ENCODE results near the gene TMEM61.

Gene TMEM61

GRCh38 chr1:55033265-55033614 lies 52.8 kb downstream of the TMEM61 start:
- TF ChIP-seq POLR2AphosphoS5 (IDR thresholded peaks at IDR 0.05; ENCODE audit: borderline replicate concordance, low read depth, low read length), result no peak
- no peak for TF ChIP-seq EZH2 (IDR thresholded peaks at IDR 0.05)
- Histone ChIP-seq H3K27ac (no peak overlapping the region), H3K4me3 (no peak overlapping the region), H3K9me3 (ENCODE audit: low read depth, low read length) (no peaks in the 10 kb centered on the region), H3K9ac (ENCODE audit: insufficient read length) (no peak overlapping the region), H3K36me3 (ENCODE audit: insufficient read depth, low read length) (no peaks in the 10 kb centered on the region)
- no peak for DNase-seq (ENCODE audit: low read depth, low spot score)

DNA sequence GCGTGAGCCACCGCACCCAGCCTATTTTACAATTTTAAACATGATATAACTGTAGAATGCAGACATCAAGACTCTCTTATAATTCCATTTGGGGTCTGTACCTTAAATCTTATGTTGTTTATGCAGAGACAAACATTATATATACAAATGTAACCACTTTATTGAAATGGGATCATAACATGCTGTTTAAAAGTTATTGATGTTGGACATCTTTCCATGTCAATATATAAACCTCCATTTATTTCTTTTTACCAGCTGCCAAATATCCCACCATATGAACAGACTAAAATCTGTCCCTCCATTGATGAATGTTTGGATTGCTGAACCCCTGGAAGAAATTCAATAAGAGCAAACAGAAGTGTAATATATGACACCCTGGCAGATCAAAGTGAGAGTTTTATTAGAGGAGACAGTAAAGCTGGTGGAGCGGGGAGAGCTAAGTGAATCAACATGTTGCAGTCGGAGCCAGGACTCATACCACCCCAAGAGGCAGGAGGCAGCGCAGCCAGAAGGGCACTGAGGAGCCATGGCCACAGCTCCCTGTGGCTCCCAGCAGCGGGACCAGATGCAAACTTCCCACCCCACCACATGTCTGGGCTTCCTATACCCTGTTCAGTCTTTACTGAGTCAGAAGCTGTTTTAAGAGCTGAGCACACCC lies 54.2 kb downstream of the TMEM61 start:
- TF ChIP-seq POLR2AphosphoS5 (IDR thresholded peaks at IDR 0.05; ENCODE audit: borderline replicate concordance, low read depth, low read length) (no peak), FOXP2 (optimal IDR thresholded peaks at IDR 0.05; ENCODE audit: control extremely low read depth, extremely low read length, insufficient read depth) (no peak), EZH2 (IDR thresholded peaks at IDR 0.05) (no peak)
- Histone ChIP-seq H3K9me3 (ENCODE audit: low read depth, low read length) (no peaks in the 10 kb centered on the region), H3K9ac (ENCODE audit: insufficient read length) (no peak overlapping the region), H3K36me3 (ENCODE audit: insufficient read depth, low read length) (no peaks in the 10 kb centered on the region), H3K27ac (no peak overlapping the region), H3K4me3 (no peak overlapping the region)
- no peak for DNase-seq (ENCODE audit: low read depth, low spot score)

DNA sequence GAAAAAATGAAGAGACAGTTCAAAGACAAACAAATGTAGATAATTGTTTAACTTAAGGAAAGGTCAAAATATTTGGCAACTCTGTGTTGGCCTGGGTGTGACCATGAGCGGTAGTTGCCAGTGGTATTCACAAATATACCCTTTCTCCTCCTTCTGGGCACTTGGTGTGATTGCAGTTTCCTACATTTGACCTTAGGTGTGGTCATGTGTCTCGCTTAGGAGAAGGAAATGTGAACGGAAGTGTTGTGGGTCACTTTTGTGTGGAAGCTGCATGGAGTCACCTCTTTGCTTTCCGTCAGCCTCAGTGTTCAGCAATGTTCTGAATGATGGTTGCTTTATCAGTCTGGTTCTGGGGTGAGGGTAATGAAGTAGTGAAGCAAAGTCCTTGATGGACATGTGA lies 55.5 kb downstream of the TMEM61 start:
- Histone ChIP-seq H3K9ac (ENCODE audit: insufficient read length) (no peak overlapping the region), H3K9me3 (ENCODE audit: low read depth, low read length) (no peaks in the 10 kb centered on the region), H3K27ac (no peak overlapping the region), H3K4me3 (no peak overlapping the region), H3K36me3 (ENCODE audit: insufficient read depth, low read length) (no peaks in the 10 kb centered on the region)
- TF ChIP-seq FOXP2 (optimal IDR thresholded peaks at IDR 0.05; ENCODE audit: control extremely low read depth, extremely low read length, insufficient read depth) (no peak), EZH2 (IDR thresholded peaks at IDR 0.05) (no peak), POLR2AphosphoS5 (IDR thresholded peaks at IDR 0.05; ENCODE audit: borderline replicate concordance, low read depth, low read length) (no peak)
- no peak for DNase-seq (ENCODE audit: low read depth, low spot score)

DNA sequence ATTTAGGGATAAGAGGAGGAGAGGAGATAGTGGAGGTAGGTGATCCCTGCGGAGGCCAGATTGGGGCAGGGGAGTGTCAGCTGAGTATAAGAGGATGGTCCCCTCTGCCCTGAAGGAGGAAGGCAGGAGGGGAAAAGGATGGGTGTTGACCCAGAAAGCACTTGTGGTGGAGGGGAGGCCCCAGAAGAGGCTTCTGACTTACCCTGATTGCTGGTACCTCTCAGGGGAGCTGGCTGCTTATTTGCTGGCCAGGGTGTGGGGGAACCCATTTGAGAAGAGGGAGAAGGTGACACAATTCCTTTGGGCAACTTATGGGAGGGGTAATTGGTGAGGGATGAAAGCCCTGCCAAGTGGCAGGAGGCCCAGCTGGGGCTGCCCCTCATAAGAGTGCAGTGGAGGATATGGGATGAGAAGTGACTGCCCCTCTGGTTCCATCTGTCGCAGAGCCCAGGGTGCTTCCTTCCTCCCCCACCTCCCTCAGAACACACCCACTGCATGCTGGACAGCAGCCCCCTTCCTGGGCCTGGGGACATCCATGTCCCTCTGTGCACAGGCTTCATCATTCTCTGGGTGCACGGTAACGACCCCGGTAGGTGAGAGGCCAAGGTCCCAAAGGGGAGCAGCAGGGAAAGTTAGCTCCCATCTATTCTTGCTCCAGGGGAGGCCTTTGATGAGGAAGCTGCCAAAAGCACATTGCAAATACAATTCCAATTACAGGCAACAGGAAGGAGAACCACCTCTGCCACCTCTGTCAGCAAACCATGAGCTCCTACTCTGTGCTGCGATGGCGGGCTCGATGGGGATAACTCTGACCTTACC lies 57.5 kb downstream of the TMEM61 start:
- Histone ChIP-seq H3K9ac (ENCODE audit: insufficient read length) (no peak overlapping the region), H3K36me3 (ENCODE audit: insufficient read depth, low read length) (no peaks in the 10 kb centered on the region), H3K27ac (no peak overlapping the region), H3K9me3 (ENCODE audit: low read depth, low read length) (no peaks in the 10 kb centered on the region), H3K4me3 (no peak overlapping the region)
- no peak for TF ChIP-seq POLR2AphosphoS5 (IDR thresholded peaks at IDR 0.05; ENCODE audit: borderline replicate concordance, low read depth, low read length)
- TF ChIP-seq EZH2 (IDR thresholded peaks at IDR 0.05), result no peak
- no peak for TF ChIP-seq FOXP2 (optimal IDR thresholded peaks at IDR 0.05; ENCODE audit: control extremely low read depth, extremely low read length, insufficient read depth)
- no peak for DNase-seq (ENCODE audit: low read depth, low spot score)

- Histone ChIP-seq H3K4me3 (no peak overlapping the region), H3K9ac (ENCODE audit: insufficient read length) (no peak overlapping the region), H3K9me3 (ENCODE audit: low read depth, low read length) (no peaks in the 10 kb centered on the region), H3K27ac (no peak overlapping the region), H3K36me3 (ENCODE audit: insufficient read depth, low read length) (no peaks in the 10 kb centered on the region)
- no peak for DNase-seq (ENCODE audit: low read depth, low spot score)
- no peak for TF ChIP-seq POLR2AphosphoS5 (IDR thresholded peaks at IDR 0.05; ENCODE audit: borderline replicate concordance, low read depth, low read length)
- no peak for TF ChIP-seq FOXP2 (optimal IDR thresholded peaks at IDR 0.05; ENCODE audit: control extremely low read depth, extremely low read length, insufficient read depth)
Measured at GRCh38 chr1:55038552-55038838, 58.1 kb downstream of the TMEM61 start.

GRCh38 chr1:55038974-55039341 lies 58.5 kb downstream of the TMEM61 start:
- H3K36me3 ChIP-seq (ENCODE audit: insufficient read depth, low read length), result peaks cover 4% of the 10 kb centered on the region; the same call in 1 of the 2 replicates
- no peak overlapping the region for H3K27ac ChIP-seq
- H3K9ac ChIP-seq (ENCODE audit: insufficient read length), result peak overlapping the region; percentile 66
- H3K4me3 ChIP-seq, result peak overlapping the region; percentile 83
- no peak for TF ChIP-seq FOXP2 (optimal IDR thresholded peaks at IDR 0.05; ENCODE audit: control extremely low read depth, extremely low read length, insufficient read depth)
- no peak for TF ChIP-seq POLR2AphosphoS5 (IDR thresholded peaks at IDR 0.05; ENCODE audit: borderline replicate concordance, low read depth, low read length)
- no peak for TF ChIP-seq EZH2 (IDR thresholded peaks at IDR 0.05)
- no peaks in the 10 kb centered on the region for H3K9me3 ChIP-seq (ENCODE audit: low read depth, low read length)
- no peak for DNase-seq (ENCODE audit: low read depth, low spot score)

GRCh38 chr1:55039342-55040082 lies 59.1 kb downstream of the TMEM61 start, which contains the start of gene PCSK9:
Gene PCSK9, plus strand, starts transcription at chr1:55039548. Its CDS starts 290 bp downstream, at chr1:55039838.
- H3K9me3 ChIP-seq (ENCODE audit: low read depth, low read length), result no peaks in the 10 kb centered on the region
- peak within 1 kb of the TSS; percentile 66 for H3K9ac ChIP-seq (ENCODE audit: insufficient read length)
- TF ChIP-seq POLR2AphosphoS5 (IDR thresholded peaks at IDR 0.05; ENCODE audit: borderline replicate concordance, low read depth, low read length) (peak; percentile 90), FOXP2 (optimal IDR thresholded peaks at IDR 0.05; ENCODE audit: control extremely low read depth, extremely low read length, insufficient read depth) (no peak)
- H3K36me3 ChIP-seq (ENCODE audit: insufficient read depth, low read length), result peaks cover 8% of the 10 kb centered on the region; the same call in 1 of the 2 replicates
- peak within 1 kb of the TSS; percentile 83 for H3K4me3 ChIP-seq
- no peak for DNase-seq (ENCODE audit: low read depth, low spot score)
- no peak within 1 kb of the TSS for H3K27ac ChIP-seq
